Raji (cell line): Measurements from ENCODE around the gene TMEM238L.

Source experiments
- POLR2A ChIP-seq: IDR thresholded peaks from 2 replicates; pipeline ENCODE4 v1.6.1; 2011; ENCODE audit warnings: low read depth, low read length, control low read depth; ENCODE audit not compliant: insufficient read depth

The TMEM238L gene

GRCh38 chr17:10803830-10804475, at the start of gene TMEM238L:
Gene TMEM238L, minus strand, starts transcription at chr17:10804099. Its CDS starts 136 bp downstream, at chr17:10803963.
- TF ChIP-seq POLR2A, result no peak

GRCh38 chr17:10845388-10845751, 41.5 kb upstream of the TMEM238L start:
- no peak for TF ChIP-seq POLR2A

GRCh38 chr17:10844621-10845387, 40.9 kb upstream of the TMEM238L start:
- TF ChIP-seq POLR2A, result no peak

GRCh38 chr17:10843811-10844210, 39.9 kb upstream of the TMEM238L start:
- TF ChIP-seq POLR2A, result no peak

GRCh38 chr17:10842658-10843057, 38.8 kb upstream of the TMEM238L start:
- TF ChIP-seq POLR2A, result no peak

- no peak for TF ChIP-seq POLR2A
These were observed 34.8 kb upstream of the TMEM238L start for GRCh38 chr17:10838682-10839081.

GRCh38 chr17:10837921-10838320, 34.0 kb upstream of the TMEM238L start, which contains the start of gene PIRT:
Gene PIRT, minus strand, starts transcription at chr17:10838087. Its CDS starts 12,442 bp downstream, at chr17:10825645.
- no peak for TF ChIP-seq POLR2A

- TF ChIP-seq POLR2A, result no peak
These were observed 33.2 kb upstream of the TMEM238L start for GRCh38 chr17:10836966-10837590.

GRCh38 chr17:10836145-10836544, 32.2 kb upstream of the TMEM238L start:
- no peak for TF ChIP-seq POLR2A

- TF ChIP-seq POLR2A, result no peak
These were observed 27.8 kb upstream of the TMEM238L start for GRCh38 chr17:10831696-10832095.

GRCh38 chr17:10827898-10828552, 24.1 kb upstream of the TMEM238L start:
- no peak for TF ChIP-seq POLR2A

- no peak for TF ChIP-seq POLR2A
These were observed 21.0 kb upstream of the TMEM238L start for GRCh38 chr17:10824874-10825273.

- TF ChIP-seq POLR2A, result no peak
These were observed 17.9 kb upstream of the TMEM238L start for GRCh38 chr17:10821770-10822169.

GRCh38 chr17:10821054-10821453, 17.2 kb upstream of the TMEM238L start:
- no peak for TF ChIP-seq POLR2A

- no peak for TF ChIP-seq POLR2A
These were observed 11.4 kb upstream of the TMEM238L start for GRCh38 chr17:10815319-10815718.
